WTC11 (cell line): ENCODE data around the gene LAT. TPM values are rescaled to one million over a fixed set of nuclear protein-coding genes. Genes with fewer than 3 reads are reported as not detected.

ENCODE experiments used
- ATAC-seq: fragments of 200-7000 bp; cut with Tn5 transposase; 2 replicates; pipeline ENCODE4 v1.10.0; 2021; ENCODE audit warnings: mild to moderate bottlenecking, moderate library complexity
- CTCF ChIA-PET: fragments of 300-600 bp; sonication (Branson Sonifier 250); formaldehyde crosslinking; loops from one replicate; lab custom pipeline; 2021; ENCODE audit warnings: antibody characterized with exemption; lab: Charles Lee
- POLR2A ChIA-PET: fragments of 350-600 bp; sonication (Branson Sonifier 250); formaldehyde crosslinking; loops from one replicate; lab custom pipeline; 2021; ENCODE audit warnings: antibody characterized with exemption; lab: Charles Lee
- DNase-seq: peaks from one replicate; pipeline ENCODE4 v3.0.0; 2021; ENCODE audit warnings: low spot score
- H3K27ac Mint-ChIP-seq: 2 replicates; pipeline ENCODE4 v1.8.0; 2021; ENCODE audit warnings: mixed read lengths
- H3K27me3 Mint-ChIP-seq: 2 replicates; pipeline ENCODE4 v1.8.0; 2021; ENCODE audit warnings: low read depth, mild to moderate bottlenecking, moderate library complexity, mixed read lengths
- H3K36me3 Mint-ChIP-seq: 2 replicates; pipeline ENCODE4 v1.8.0; 2021; ENCODE audit warnings: mixed read lengths
- H3K4me1 Mint-ChIP-seq: 2 replicates; pipeline ENCODE4 v1.8.0; 2022; ENCODE audit warnings: mixed read lengths
- H3K4me3 Mint-ChIP-seq: 2 replicates; pipeline ENCODE4 v1.8.0; 2021; ENCODE audit warnings: mild to moderate bottlenecking, moderate library complexity, mixed read lengths
- H3K9me3 Mint-ChIP-seq: 2 replicates; pipeline ENCODE4 v1.8.0; 2021; ENCODE audit warnings: mixed read lengths
- EMX1 ChIP-seq: fragments of 250-450 bp; sonication (Bioruptor Pico); IDR thresholded peaks from 2 replicates; pipeline ENCODE4 v1.8.0; 2021; ENCODE audit warnings: mild to moderate bottlenecking
- GTF2I ChIP-seq: fragments of 250-450 bp; sonication (Bioruptor Pico); conservative IDR thresholded peaks from 2 replicates; pipeline ENCODE4 v1.4.0; 2021; ENCODE audit warnings: mild to moderate bottlenecking
- JUN ChIP-seq: sonication (generic); formaldehyde crosslinking; IDR thresholded peaks from 2 replicates; pipeline ENCODE4 v1.8.0; 2023; ENCODE audit warnings: mild to moderate bottlenecking, missing genetic modification reagents
- KAT7 ChIP-seq: sonication (generic); formaldehyde crosslinking; IDR thresholded peaks from 2 replicates; pipeline ENCODE4 v1.8.1; 2023; ENCODE audit warnings: missing genetic modification reagents, mild to moderate bottlenecking, borderline replicate concordance
- MXD4 ChIP-seq: fragments of 250-450 bp; sonication (Bioruptor Pico); IDR thresholded peaks from 2 replicates; pipeline ENCODE4 v1.8.0; 2021; ENCODE audit warnings: mild to moderate bottlenecking, moderate library complexity, borderline replicate concordance
- PRRX2 ChIP-seq: fragments of 250-450 bp; sonication (Bioruptor Pico); IDR thresholded peaks from 2 replicates; pipeline ENCODE4 v1.8.0; 2021; ENCODE audit warnings: mild to moderate bottlenecking
- SOX15 ChIP-seq: fragments of 250-450 bp; sonication (Bioruptor Pico); IDR thresholded peaks from 2 replicates; pipeline ENCODE4 v1.9.0; 2021; ENCODE audit warnings: mild to moderate bottlenecking
- ZNF138 ChIP-seq: sonication (generic); formaldehyde crosslinking; conservative IDR thresholded peaks from 2 replicates; pipeline ENCODE4 v1.8.1; 2022; ENCODE audit warnings: mild to moderate bottlenecking, moderate library complexity, missing genetic modification reagents
- ZNF416 ChIP-seq: fragments of 250-450 bp; sonication (Bioruptor Pico); IDR thresholded peaks from 2 replicates; pipeline ENCODE4 v1.9.0; 2021; ENCODE audit warnings: mild to moderate bottlenecking, inconsistent platforms
- ZNF423 ChIP-seq: fragments of 250-450 bp; sonication (Bioruptor Pico); IDR thresholded peaks from 2 replicates; pipeline ENCODE4 v2.1.2; 2022; ENCODE audit warnings: mild to moderate bottlenecking, moderate library complexity
- ZNF671 ChIP-seq: fragments of 250-450 bp; sonication (Bioruptor Pico); IDR thresholded peaks from 2 replicates; pipeline ENCODE4 v1.8.0; 2021; ENCODE audit warnings: mild to moderate bottlenecking
- total RNA-seq: library from RNA; stranded (reverse); gene quantifications from 3 replicates; pipeline ENCODE4 v1.2.3, GENCODE V29; 2021
- TF ChIP-seq, protein P1 (sequence below): fragments of 250-450 bp; sonication (Bioruptor Pico); IDR thresholded peaks from 2 replicates; pipeline ENCODE4 v1.9.0; 2021; ENCODE audit warnings: mild to moderate bottlenecking
- TF ChIP-seq, protein P2 (sequence below): fragments of 250-450 bp; sonication (Bioruptor Pico); IDR thresholded peaks from 2 replicates; pipeline ENCODE4 v1.9.0; 2021; ENCODE audit warnings: mild to moderate bottlenecking
- TF ChIP-seq, protein P3 (sequence below): sonication (generic); formaldehyde crosslinking; IDR thresholded peaks from 2 replicates; pipeline ENCODE4 v1.8.1; 2023; ENCODE audit warnings: mild to moderate bottlenecking, moderate library complexity, missing genetic modification reagents
- TF ChIP-seq, protein P4 (sequence below): sonication (generic); formaldehyde crosslinking; IDR thresholded peaks from 2 replicates; pipeline ENCODE4 v1.8.0; 2022; ENCODE audit warnings: mild to moderate bottlenecking, missing genetic modification reagents
- TF ChIP-seq, protein P5 (sequence below): sonication (generic); formaldehyde crosslinking; IDR thresholded peaks from 2 replicates; pipeline ENCODE4 v1.8.1; 2023; ENCODE audit warnings: mild to moderate bottlenecking, missing genetic modification reagents, borderline replicate concordance
- TF ChIP-seq, protein P6 (sequence below): fragments of 250-450 bp; sonication (Bioruptor Pico); IDR thresholded peaks from 2 replicates; pipeline ENCODE4 v2.1.2; 2022; ENCODE audit warnings: mild to moderate bottlenecking, moderate library complexity
- TF ChIP-seq, protein P7 (sequence below): sonication (generic); formaldehyde crosslinking; IDR thresholded peaks from 2 replicates; pipeline ENCODE4 v1.8.0; 2023; ENCODE audit warnings: missing genetic modification reagents
- TF ChIP-seq, protein P8 (sequence below): sonication (generic); formaldehyde crosslinking; IDR thresholded peaks from 2 replicates; pipeline ENCODE4 v1.8.1; 2023; ENCODE audit warnings: mild to moderate bottlenecking, missing genetic modification reagents

Gene LAT
- total RNA-seq, 1 experiment from 2014 or later, result 5.6 TPM

DNA sequence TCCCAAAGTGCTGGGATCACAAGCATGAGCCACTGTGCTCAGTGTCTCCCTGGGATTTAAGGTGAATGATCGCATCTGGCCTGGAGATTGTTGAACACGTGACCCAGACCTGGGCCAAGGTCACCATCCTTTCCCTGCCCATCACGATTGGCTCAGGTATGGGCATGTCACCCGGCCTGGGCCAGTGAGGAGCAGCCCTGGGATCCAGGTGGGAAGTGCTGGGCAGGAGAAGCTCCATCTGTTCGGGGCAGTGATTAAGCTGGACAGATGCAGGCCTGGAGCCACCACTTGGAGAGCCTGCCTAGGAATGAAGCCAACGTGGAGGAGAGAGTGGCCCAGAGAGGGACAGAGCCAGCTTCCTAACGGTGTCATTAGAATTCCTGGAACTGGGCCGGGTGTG is 6.8 kb downstream of the LAT start:
- no peak for ATAC-seq
- POLR2A ChIA-PET, result no interaction called here
- H3K27me3 Mint-ChIP-seq, result peaks cover 2% of the 10 kb centered on the region; the same call in 1 of the 2 replicates
- TF ChIP-seq SOX15 (CRISPR knock-in tag), result no peak
- no peak for TF ChIP-seq EMX1 (CRISPR knock-in tag)
- no peak for TF ChIP-seq ZNF423 (CRISPR knock-in tag)
- TF ChIP-seq, protein P1, sequence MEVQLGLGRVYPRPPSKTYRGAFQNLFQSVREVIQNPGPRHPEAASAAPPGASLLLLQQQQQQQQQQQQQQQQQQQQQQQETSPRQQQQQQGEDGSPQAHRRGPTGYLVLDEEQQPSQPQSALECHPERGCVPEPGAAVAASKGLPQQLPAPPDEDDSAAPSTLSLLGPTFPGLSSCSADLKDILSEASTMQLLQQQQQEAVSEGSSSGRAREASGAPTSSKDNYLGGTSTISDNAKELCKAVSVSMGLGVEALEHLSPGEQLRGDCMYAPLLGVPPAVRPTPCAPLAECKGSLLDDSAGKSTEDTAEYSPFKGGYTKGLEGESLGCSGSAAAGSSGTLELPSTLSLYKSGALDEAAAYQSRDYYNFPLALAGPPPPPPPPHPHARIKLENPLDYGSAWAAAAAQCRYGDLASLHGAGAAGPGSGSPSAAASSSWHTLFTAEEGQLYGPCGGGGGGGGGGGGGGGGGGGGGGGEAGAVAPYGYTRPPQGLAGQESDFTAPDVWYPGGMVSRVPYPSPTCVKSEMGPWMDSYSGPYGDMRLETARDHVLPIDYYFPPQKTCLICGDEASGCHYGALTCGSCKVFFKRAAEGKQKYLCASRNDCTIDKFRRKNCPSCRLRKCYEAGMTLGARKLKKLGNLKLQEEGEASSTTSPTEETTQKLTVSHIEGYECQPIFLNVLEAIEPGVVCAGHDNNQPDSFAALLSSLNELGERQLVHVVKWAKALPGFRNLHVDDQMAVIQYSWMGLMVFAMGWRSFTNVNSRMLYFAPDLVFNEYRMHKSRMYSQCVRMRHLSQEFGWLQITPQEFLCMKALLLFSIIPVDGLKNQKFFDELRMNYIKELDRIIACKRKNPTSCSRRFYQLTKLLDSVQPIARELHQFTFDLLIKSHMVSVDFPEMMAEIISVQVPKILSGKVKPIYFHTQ (CRISPR knock-in tag), result no peak
- no peak for TF ChIP-seq MXD4
- TF ChIP-seq, protein P2, sequence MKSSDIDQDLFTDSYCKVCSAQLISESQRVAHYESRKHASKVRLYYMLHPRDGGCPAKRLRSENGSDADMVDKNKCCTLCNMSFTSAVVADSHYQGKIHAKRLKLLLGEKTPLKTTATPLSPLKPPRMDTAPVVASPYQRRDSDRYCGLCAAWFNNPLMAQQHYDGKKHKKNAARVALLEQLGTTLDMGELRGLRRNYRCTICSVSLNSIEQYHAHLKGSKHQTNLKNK (CRISPR knock-in tag), result no peak
- no peak for TF ChIP-seq PRRX2 (CRISPR knock-in tag)
- TF ChIP-seq ZNF671 (CRISPR knock-in tag), result no peak
- no peak for TF ChIP-seq KAT7
- TF ChIP-seq, protein P3, sequence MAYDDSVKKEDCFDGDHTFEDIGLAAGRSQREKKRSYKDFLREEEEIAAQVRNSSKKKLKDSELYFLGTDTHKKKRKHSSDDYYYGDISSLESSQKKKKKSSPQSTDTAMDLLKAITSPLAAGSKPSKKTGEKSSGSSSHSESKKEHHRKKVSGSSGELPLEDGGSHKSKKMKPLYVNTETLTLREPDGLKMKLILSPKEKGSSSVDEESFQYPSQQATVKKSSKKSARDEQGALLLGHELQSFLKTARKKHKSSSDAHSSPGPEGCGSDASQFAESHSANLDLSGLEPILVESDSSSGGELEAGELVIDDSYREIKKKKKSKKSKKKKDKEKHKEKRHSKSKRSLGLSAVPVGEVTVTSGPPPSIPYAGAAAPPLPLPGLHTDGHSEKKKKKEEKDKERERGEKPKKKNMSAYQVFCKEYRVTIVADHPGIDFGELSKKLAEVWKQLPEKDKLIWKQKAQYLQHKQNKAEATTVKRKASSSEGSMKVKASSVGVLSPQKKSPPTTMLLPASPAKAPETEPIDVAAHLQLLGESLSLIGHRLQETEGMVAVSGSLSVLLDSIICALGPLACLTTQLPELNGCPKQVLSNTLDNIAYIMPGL (CRISPR knock-in tag), result no peak
- TF ChIP-seq, protein P4, sequence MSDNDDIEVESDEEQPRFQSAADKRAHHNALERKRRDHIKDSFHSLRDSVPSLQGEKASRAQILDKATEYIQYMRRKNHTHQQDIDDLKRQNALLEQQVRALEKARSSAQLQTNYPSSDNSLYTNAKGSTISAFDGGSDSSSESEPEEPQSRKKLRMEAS (CRISPR knock-in tag), result no peak
- TF ChIP-seq, protein P5, sequence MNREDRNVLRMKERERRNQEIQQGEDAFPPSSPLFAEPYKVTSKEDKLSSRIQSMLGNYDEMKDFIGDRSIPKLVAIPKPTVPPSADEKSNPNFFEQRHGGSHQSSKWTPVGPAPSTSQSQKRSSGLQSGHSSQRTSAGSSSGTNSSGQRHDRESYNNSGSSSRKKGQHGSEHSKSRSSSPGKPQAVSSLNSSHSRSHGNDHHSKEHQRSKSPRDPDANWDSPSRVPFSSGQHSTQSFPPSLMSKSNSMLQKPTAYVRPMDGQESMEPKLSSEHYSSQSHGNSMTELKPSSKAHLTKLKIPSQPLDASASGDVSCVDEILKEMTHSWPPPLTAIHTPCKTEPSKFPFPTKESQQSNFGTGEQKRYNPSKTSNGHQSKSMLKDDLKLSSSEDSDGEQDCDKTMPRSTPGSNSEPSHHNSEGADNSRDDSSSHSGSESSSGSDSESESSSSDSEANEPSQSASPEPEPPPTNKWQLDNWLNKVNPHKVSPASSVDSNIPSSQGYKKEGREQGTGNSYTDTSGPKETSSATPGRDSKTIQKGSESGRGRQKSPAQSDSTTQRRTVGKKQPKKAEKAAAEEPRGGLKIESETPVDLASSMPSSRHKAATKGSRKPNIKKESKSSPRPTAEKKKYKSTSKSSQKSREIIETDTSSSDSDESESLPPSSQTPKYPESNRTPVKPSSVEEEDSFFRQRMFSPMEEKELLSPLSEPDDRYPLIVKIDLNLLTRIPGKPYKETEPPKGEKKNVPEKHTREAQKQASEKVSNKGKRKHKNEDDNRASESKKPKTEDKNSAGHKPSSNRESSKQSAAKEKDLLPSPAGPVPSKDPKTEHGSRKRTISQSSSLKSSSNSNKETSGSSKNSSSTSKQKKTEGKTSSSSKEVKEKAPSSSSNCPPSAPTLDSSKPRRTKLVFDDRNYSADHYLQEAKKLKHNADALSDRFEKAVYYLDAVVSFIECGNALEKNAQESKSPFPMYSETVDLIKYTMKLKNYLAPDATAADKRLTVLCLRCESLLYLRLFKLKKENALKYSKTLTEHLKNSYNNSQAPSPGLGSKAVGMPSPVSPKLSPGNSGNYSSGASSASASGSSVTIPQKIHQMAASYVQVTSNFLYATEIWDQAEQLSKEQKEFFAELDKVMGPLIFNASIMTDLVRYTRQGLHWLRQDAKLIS (CRISPR knock-in tag), result no peak
- no peak for TF ChIP-seq ZNF138
- no peak for TF ChIP-seq ZNF416
- no peak for TF ChIP-seq GTF2I (CRISPR knock-in tag)
- TF ChIP-seq, protein P6, sequence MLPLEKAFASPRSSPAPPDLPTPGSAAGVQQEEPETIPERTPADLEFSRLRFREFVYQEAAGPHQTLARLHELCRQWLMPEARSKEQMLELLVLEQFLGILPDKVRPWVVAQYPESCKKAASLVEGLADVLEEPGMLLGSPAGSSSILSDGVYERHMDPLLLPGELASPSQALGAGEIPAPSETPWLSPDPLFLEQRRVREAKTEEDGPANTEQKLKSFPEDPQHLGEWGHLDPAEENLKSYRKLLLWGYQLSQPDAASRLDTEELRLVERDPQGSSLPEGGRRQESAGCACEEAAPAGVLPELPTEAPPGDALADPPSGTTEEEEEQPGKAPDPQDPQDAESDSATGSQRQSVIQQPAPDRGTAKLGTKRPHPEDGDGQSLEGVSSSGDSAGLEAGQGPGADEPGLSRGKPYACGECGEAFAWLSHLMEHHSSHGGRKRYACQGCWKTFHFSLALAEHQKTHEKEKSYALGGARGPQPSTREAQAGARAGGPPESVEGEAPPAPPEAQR (CRISPR knock-in tag), result no peak
- TF ChIP-seq, protein P7, sequence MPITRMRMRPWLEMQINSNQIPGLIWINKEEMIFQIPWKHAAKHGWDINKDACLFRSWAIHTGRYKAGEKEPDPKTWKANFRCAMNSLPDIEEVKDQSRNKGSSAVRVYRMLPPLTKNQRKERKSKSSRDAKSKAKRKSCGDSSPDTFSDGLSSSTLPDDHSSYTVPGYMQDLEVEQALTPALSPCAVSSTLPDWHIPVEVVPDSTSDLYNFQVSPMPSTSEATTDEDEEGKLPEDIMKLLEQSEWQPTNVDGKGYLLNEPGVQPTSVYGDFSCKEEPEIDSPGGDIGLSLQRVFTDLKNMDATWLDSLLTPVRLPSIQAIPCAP (CRISPR knock-in tag), result no peak
- TF ChIP-seq JUN (CRISPR knock-in tag), result no peak
- TF ChIP-seq, protein P8, sequence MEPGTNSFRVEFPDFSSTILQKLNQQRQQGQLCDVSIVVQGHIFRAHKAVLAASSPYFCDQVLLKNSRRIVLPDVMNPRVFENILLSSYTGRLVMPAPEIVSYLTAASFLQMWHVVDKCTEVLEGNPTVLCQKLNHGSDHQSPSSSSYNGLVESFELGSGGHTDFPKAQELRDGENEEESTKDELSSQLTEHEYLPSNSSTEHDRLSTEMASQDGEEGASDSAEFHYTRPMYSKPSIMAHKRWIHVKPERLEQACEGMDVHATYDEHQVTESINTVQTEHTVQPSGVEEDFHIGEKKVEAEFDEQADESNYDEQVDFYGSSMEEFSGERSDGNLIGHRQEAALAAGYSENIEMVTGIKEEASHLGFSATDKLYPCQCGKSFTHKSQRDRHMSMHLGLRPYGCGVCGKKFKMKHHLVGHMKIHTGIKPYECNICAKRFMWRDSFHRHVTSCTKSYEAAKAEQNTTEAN (CRISPR knock-in tag), result no peak
- CTCF ChIA-PET, result interaction anchor here (1.3 kb wide), 1 partner anchor 14 kb away, joined by 8 read pairs; no protein-coding TSS in a partner anchor
- H3K36me3 Mint-ChIP-seq, result peaks cover 7% of the 10 kb centered on the region
- no peak overlapping the region for H3K27ac Mint-ChIP-seq
- no peaks in the 10 kb centered on the region for H3K4me1 Mint-ChIP-seq
- peaks cover 7% of the 10 kb centered on the region for H3K9me3 Mint-ChIP-seq
- no peak for DNase-seq
- no peak overlapping the region for H3K4me3 Mint-ChIP-seq
